Uterus (tissue), 2 donors: Measurements from ENCODE around the gene BICD1.

ENCODE experiments used
- POLR2A ChIP-seq, 2 donors: fragments of 450-650 bp; IDR thresholded peaks; one replicate each; pipeline ENCODE4 v1.6.1; 2016; ENCODE audit warnings: antibody characterized with exemption in 2 of 2, mild to moderate bottlenecking in 1 of 2, moderate library complexity in 1 of 2
- TF ChIP-seq, protein P1 (sequence below), 4 experiments: fragments of 200-600 bp in 2 of 4; fragments of 450-650 bp in 2 of 4; sonication (generic) in 2 of 4; IDR thresholded peaks; one replicate each; pipeline ENCODE4 v1.5.1; 2016 to 2019; ENCODE audit warnings: antibody characterized with exemption in 4 of 4, mild to moderate bottlenecking in 2 of 4, moderate library complexity in 1 of 4

DNA sequence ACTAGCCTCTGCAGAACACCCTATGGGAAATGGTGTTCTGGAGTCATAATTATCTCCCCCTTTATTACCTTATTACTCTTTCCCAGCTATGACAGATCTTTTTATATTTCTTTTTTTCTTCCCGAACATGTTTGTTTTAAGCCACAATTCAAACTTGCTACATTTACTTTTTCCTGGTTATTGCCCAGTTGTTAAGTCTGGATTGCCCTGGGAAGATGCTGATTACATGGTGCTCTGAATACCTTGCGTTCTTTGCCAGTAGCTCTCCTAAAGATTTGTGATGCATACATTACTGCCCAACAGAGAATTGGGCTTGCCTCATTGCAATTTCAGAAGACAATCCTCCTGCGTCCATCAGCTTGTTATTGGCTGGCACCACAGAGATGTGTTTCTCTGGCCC lies 174.5 kb downstream of the BICD1 start:
- TF ChIP-seq POLR2A (IDR thresholded peaks at IDR 0.05): no peak
- TF ChIP-seq, protein P1, sequence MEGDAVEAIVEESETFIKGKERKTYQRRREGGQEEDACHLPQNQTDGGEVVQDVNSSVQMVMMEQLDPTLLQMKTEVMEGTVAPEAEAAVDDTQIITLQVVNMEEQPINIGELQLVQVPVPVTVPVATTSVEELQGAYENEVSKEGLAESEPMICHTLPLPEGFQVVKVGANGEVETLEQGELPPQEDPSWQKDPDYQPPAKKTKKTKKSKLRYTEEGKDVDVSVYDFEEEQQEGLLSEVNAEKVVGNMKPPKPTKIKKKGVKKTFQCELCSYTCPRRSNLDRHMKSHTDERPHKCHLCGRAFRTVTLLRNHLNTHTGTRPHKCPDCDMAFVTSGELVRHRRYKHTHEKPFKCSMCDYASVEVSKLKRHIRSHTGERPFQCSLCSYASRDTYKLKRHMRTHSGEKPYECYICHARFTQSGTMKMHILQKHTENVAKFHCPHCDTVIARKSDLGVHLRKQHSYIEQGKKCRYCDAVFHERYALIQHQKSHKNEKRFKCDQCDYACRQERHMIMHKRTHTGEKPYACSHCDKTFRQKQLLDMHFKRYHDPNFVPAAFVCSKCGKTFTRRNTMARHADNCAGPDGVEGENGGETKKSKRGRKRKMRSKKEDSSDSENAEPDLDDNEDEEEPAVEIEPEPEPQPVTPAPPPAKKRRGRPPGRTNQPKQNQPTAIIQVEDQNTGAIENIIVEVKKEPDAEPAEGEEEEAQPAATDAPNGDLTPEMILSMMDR (IDR thresholded peaks at IDR 0.05): no peak
